ENCODE data around the gene LBX1.

The LBX1 gene

DNA sequence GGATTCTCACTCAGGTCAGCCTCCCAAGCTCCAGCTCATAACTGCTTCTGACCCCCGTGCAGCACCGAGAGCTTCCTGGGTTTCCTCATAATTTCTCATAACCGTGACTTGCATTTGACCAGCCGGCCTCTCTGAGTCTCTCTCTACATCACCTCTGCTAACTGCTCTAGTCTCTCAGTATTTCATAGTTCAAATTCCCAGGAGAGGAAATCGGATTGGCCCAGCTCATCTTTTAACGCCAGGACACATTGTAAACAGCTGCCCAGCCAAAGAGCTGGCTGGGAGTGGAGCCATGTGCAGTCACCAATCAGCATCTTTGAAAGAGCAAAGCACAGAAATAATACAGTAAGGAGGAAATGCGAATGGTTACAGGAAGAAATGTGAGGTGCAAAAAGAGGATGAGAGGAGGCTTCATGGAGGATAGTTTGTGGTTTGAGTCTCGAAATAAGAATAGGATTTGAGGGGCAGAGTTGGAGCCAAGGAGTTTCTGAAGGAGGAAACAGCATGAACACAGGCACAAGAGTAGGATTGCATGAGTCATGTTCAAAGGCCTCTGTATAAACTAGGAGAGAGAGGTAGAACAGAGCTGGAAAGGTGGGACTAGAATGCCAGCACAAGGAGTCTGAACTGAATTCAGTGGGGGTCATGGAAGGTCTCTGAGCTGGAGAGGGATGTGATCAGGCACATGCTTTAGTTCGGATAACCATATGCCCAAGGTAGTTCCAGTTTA, 15.2 kb upstream of the LBX1 start:
- no peak for DNase-seq (ENCODE audit: low spot score)
- no peak overlapping the region for H3K4me3 ChIP-seq
- no peak overlapping the region for H3K27ac ChIP-seq
- TF ChIP-seq, protein P1, sequence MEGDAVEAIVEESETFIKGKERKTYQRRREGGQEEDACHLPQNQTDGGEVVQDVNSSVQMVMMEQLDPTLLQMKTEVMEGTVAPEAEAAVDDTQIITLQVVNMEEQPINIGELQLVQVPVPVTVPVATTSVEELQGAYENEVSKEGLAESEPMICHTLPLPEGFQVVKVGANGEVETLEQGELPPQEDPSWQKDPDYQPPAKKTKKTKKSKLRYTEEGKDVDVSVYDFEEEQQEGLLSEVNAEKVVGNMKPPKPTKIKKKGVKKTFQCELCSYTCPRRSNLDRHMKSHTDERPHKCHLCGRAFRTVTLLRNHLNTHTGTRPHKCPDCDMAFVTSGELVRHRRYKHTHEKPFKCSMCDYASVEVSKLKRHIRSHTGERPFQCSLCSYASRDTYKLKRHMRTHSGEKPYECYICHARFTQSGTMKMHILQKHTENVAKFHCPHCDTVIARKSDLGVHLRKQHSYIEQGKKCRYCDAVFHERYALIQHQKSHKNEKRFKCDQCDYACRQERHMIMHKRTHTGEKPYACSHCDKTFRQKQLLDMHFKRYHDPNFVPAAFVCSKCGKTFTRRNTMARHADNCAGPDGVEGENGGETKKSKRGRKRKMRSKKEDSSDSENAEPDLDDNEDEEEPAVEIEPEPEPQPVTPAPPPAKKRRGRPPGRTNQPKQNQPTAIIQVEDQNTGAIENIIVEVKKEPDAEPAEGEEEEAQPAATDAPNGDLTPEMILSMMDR (IDR thresholded peaks at IDR 0.05): no peak

DNA sequence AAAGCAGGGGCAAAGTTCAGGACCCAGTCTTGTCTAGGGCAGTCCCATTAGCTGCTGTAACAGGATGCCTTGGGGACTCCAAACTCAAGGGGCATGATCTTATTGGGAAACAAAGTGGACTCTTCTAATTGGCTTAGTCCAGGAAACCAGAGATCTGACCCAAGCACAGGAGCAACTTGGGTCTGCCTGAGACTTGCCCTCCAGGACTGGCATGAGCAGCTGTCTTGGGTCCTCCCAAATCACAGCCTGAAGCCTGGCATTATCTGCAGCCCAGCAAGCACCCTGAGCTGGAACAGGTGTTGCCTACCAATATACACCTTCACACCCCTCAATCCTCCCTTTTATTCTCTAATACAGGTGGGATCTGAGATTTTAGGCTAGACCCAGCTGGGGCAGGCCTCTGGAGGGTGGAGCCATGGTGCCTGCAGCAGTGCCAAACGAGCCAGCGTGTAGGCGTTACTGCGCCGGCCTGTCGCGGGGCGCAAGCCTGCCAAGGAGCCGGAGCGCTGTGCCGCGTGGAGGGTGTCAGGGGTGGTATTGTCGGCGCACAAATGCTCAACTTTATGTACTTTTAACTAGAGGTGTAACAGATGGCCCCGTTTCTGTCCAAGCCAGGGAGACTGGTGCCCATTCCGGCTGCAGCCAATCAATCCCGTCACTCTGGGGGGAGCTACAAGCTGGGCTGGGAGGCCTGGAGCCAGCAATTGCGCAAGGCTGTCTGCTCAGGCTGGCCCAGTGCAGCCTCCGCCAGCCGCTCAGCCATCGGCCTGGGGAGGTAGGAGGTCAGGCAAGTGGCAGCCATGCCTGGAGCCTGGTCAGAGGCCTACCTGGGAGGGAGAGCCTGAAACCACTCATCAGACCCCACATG, 12.8 kb upstream of the LBX1 start:
- TF ChIP-seq, protein P1 (IDR thresholded peaks at IDR 0.05): no peak
- no peak overlapping the region for H3K4me3 ChIP-seq
- DNase-seq (ENCODE audit: low spot score): no peak
- H3K27ac ChIP-seq: no peak overlapping the region

DNA sequence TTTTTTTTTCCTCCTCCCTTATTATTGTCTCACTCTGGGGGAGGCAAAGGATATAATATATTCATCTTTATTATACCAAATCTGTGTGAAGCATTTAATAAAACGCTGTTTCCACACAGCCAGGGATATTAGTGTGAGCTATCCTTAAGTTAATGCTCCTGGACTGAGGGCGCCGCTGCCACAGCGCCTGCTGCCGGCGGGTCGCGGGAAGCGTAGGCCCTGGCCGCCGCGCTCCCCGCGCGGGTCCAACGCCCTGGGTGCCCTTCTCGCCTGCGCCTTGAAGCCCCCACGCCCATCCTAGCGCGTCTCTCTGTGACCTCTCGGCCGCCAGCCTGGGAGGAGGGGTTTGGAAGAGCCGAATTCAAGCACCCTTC, 9.5 kb upstream of the LBX1 start:
- TF ChIP-seq, protein P1 (IDR thresholded peaks at IDR 0.05): peak; percentile 21
- Histone ChIP-seq H3K4me3 (no peak overlapping the region), H3K27ac (no peak overlapping the region)
- no peak for DNase-seq (ENCODE audit: low spot score)

DNA sequence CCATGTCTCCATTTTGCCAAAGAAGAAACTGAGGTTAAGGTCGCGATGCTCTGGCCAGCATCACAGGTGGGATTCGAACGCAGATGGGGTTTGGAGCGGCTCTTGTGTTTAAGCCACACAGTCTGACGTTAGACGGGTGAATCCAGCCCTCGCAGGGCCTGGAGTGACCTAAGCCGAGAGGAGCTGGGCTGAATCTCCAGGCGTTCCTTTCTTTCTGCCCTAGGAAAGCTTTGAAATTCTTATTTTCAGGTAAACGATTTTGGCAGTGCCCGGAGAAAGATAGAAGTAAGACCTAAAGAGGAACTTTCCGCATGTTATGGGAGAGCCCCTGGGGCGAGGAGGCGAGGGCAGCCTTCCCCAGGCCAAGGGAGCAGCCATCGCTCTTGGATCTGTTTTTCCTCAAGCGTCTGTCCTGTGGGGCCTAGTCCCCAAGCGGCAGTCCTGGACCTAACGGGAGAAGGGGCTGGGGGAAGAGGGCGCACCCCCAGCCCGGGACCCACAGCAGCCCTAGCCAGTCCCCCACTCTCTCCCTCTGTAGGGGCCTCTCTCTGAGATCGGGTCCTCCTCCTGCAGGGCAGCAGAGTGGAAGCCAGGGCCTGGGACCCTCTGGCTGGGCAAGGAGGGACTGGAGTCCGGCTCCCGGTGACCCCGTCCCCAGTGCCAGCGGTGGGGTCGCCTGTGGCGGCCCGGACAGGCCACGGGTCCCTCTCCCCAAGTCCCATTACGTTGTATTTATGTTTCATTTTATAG, 8.9 kb upstream of the LBX1 start:
- no peak for DNase-seq (ENCODE audit: low spot score)
- Histone ChIP-seq H3K4me3 (no peak overlapping the region), H3K27ac (no peak overlapping the region)
- TF ChIP-seq, protein P1 (IDR thresholded peaks at IDR 0.05): no peak

DNA sequence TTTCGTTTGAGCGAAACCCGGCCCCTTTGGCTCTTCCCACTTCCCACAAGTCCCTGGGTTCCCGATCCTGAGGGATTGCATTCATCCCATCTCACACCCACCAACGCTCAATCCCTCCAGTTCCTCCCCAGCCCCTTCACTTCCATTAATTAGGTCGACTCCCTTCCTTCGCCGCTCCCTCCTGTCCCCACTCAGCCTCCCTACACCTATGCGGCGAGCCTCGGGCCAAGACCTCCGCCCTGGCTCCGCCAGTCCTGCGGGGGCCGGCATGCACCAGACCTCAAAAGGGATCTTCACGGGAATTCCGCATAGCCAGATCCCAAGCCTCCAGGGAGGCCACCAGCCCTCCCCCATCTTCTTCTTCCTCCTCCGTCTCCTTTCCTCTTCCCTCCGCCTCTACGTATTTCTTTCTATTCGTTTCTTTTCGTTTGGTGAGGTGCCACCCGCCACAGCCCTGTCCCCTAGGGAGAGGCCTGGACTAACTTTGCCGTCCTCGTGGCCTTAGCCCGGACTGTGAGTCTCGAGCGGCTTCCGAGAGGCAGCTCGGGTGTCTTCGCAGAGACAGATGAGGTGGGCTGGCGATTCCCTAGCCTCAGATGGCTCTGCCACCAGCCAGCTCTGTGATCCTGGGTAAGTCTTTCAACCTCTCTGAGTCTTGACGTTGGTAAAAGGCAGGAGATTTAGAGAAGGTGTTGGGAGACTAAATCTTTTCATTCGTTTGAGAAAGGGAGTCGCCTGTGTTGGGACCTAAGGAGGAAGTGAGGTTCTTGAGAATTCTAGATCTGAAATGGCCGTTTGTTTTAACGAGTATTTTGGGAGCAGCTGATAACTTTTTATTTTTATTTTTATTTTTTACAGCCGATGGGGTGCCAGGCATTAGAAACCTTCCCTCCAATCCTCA, 8.1 kb upstream of the LBX1 start:
- DNase-seq (ENCODE audit: low spot score): no peak
- H3K4me3 ChIP-seq: peak overlapping the region; percentile 25
- no peak overlapping the region for H3K27ac ChIP-seq
- TF ChIP-seq, protein P1 (IDR thresholded peaks at IDR 0.05): no peak

DNA sequence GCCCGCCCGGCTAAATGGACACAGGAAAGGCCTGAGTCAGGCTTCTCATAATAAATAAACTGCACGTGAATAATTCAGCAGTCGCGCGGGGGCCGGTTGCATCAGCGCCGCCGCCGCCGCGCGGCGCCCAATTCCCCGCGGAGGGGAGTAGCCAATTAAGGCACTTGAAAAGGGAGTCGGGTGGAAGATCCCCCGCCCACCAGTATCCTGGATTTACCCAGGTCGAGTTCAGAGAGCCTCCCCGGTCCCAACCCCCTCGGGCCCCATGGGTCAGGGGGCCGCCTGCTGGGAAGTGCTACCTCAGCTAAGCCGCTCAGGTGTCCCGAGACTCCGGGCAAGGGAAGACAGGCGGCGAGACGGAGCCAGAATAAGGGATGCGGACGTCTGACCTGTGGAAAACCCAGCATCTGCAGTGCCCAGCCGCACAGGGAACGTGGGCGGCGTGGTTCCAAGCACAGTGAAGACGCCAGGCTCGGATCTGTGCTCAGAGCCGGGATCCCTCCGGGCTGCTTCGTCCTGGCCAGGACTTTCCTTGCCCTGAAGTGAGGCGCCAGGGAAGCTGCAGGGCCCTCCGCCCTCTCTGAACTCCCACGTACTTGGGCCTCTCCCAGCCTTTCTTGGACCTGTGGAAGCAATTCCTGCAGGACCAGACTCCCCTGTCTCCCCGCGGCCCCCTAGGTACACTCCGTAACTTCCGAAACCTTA, 7.3 kb upstream of the LBX1 start:
- TF ChIP-seq, protein P1 (IDR thresholded peaks at IDR 0.05): no peak
- no peak overlapping the region for H3K27ac ChIP-seq
- H3K4me3 ChIP-seq: peak overlapping the region; percentile 25
- no peak for DNase-seq (ENCODE audit: low spot score)

Data from coronary artery (tissue), 2 donors.